AG04450 (cell line): ENCODE measurements around the gene PEMT. TPM values are rescaled to one million over a fixed set of nuclear protein-coding genes. Genes with fewer than 3 reads are reported as not detected.

Experiments
- CTCF ChIA-PET: fragments of 300-600, 350-600 bp; formaldehyde crosslinking; extraction: SDS; loops from one replicate; lab custom pipeline; 2022; ENCODE audit warnings: antibody characterized with exemption, inconsistent platforms; lab: Charles Lee
- POLR2A ChIA-PET: fragments of 350-600 bp; formaldehyde crosslinking; extraction: SDS; loops from one replicate; lab custom pipeline; 2021; ENCODE audit warnings: antibody characterized with exemption, inconsistent platforms; lab: Yijun Ruan, JAX
- DNase-seq: peaks from one replicate; pipeline ENCODE4 v3.0.0-alpha.2; 2011; ENCODE audit warnings: low read depth, low spot score
- H3K27ac ChIP-seq: one replicate; pipeline ENCODE4 v1.5.1; 2012; ENCODE audit warnings: low read depth, low read length, control low read depth
- H3K27me3 ChIP-seq: one replicate; pipeline ENCODE4 v1.6.0; 2012; ENCODE audit warnings: low read length; ENCODE audit not compliant: control insufficient read depth, insufficient read depth
- H3K4me3 ChIP-seq: 2 replicates; pipeline ENCODE4 v1.5.1; 2011; ENCODE audit warnings: mild to moderate bottlenecking, low read depth, low read length, control low read depth
- H3K9me3 ChIP-seq: 2 replicates; pipeline ENCODE4 v1.5.1; 2012; ENCODE audit warnings: low read length; ENCODE audit not compliant: control insufficient read depth, insufficient read depth
- CTCF ChIP-seq: IDR thresholded peaks from 2 replicates; pipeline ENCODE4 v1.5.1; 2011; ENCODE audit warnings: low read depth, low read length, control low read depth, inconsistent platforms
- polyA plus RNA-seq: library from polyadenylated mRNA; depleted of rRNA; stranded (reverse); fragments of >200 nt; gene quantifications from 2 replicates; pipeline ENCODE4 v1.2.3, GENCODE V29; 2011

The PEMT gene
- polyA plus RNA-seq, 1 experiment, result 14.9 TPM

GRCh38 chr17:17539591-17539990, 51.9 kb downstream of the PEMT start:
- no peak for TF ChIP-seq CTCF
- CTCF ChIA-PET, result interaction anchor here (1.5 to 1.8 kb wide), 2 partner anchors 43 to 74 kb away, joined by 5 to 7 read pairs; no protein-coding TSS in a partner anchor

DNA sequence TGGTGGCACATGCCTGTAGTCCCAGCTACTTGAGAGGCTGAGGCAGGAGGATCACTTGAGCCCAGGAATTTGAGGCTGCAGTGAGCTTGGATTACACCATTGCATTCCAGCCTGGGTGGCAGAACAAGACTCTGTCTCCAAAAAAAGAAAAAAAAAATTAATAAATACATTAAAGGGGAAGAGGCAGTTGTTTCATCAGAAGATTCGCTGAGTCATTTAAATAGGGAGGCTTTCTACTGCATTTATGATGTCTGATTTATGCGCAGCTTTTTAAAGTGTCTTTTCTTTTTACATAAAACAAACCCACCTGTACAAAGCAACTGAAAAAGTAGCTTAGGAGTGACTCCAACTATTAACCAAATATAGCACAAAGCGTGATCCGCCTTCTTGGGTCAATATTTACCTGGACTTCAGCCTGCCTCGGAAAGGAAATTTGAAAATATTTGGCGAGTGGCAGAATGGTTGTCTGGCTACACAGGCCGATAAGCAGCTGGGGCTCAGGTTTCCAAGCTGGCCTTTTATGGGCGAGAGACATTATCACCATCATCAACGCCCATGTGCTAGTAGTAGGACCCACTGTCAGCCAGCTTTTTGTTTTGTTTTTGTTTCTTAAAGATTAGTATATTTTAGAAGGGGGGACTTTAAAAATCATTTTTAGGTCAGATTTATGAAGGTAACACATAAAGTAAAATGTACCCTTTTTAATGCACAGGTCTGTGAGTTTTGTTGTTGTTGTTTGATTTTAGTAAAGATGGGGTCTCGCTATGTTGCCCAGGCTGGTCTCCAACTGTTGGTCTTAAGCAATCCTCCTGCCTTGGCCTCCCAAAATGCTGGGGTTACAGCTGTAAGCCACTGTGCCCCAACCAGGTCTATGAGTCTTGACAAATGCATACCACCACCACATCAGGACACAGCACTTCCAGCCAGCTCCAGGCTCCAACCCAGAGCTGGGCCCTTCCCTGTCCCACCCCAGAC, 52.8 kb downstream of the PEMT start:
- Histone ChIP-seq H3K9me3 (no peaks in the 10 kb centered on the region; the same call in 1 of the 2 replicates), H3K27me3 (no peaks in the 10 kb centered on the region), H3K4me3 (no peak overlapping the region), H3K27ac (no peak overlapping the region)
- POLR2A ChIA-PET, result no interaction called here
- TF ChIP-seq CTCF, result no peak
- DNase-seq, result no peak
- CTCF ChIA-PET, result interaction anchor here (0.8 to 1.8 kb wide), 3 partner anchors 30 to 75 kb away, joined by 4 to 7 read pairs (median 5); no protein-coding TSS in a partner anchor

More at GRCh38 chr17:17539591-17539990, 51.9 kb downstream of the PEMT start:
- Histone ChIP-seq H3K27me3 (no peaks in the 10 kb centered on the region), H3K9me3 (no peaks in the 10 kb centered on the region; the same call in 1 of the 2 replicates), H3K4me3 (no peak overlapping the region), H3K27ac (no peak overlapping the region)
- DNase-seq, result no peak
- POLR2A ChIA-PET, result no interaction called here

DNA sequence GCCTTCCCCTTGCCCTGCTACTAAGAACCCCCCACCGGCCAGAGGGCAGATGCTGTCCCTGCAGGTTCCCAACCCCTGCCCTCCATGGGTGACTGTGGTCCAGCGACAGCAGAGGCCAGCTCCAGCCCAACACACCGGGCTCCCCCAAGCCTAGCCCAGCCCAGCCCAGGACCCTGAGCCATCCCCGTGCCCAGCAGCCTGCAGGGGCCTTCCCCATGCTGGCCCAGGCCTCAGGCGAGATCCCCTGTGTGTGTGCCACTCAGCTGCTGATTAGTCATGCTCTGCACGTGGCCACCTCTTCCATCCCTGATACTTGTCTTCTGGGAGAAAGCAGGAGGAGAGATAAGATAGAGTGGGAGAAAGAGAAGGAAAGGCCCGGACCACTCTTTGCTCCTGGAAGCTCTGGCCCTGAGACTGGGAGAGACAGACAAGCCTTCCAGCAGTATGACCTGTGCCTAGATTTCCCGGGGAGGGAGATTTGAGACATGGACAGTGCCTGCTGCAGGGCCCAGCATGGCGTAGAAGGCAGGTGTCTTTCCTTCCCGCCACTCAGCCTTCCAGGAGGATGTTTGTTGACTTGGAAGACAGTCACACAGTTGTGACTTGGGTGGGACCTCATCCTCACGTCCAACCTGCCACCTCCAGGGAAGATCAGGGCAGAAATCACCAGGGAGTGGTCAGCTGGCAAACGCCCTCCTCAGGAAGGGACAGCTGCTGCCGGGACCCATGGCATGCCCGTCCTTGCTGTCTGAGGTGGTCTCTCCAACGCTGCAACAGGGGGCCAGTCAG, 54.0 kb downstream of the PEMT start:
- Histone ChIP-seq H3K4me3 (no peak overlapping the region), H3K27me3 (no peaks in the 10 kb centered on the region), H3K9me3 (no peaks in the 10 kb centered on the region; the same call in 1 of the 2 replicates), H3K27ac (no peak overlapping the region)
- ChIA-PET CTCF (no interaction called here), POLR2A (no interaction called here)
- TF ChIP-seq CTCF, result no peak
- no peak for DNase-seq

GRCh38 chr17:17536702-17537101, 54.8 kb downstream of the PEMT start:
- H3K27me3 ChIP-seq, result no peaks in the 10 kb centered on the region
- H3K27ac ChIP-seq, result no peak overlapping the region
- TF ChIP-seq CTCF, result no peak
- H3K4me3 ChIP-seq, result no peak overlapping the region
- no peaks in the 10 kb centered on the region; the same call in 1 of the 2 replicates for H3K9me3 ChIP-seq
- DNase-seq, result no peak
- ChIA-PET POLR2A (no interaction called here), CTCF (no interaction called here)
